Endothelial cell of umbilical vein (primary cell): ENCODE results near the gene BEX3. TPM values are rescaled to one million over a fixed set of nuclear protein-coding genes. Genes with fewer than 3 reads are reported as not detected.
"Not testable (repeated sequence)": the region's sequence is repeated elsewhere in the genome, so short reads cannot be mapped to it uniquely, and the experiment has no call there.

Experiments used
- BruUV-seq: library from RNA; stranded (reverse); fragments of 400-500 nt; replicated peaks from 2 replicates; lab custom pipeline; 2021; lab: Mats Ljungman, UMichigan
- CTCF ChIA-PET: fragments of 300-600, 350-600 bp; sonication (Branson Sonifier 250); formaldehyde crosslinking; loops from one replicate; lab custom pipeline; 2021; ENCODE audit warnings: antibody characterized with exemption, inconsistent platforms; lab: Charles Lee
- POLR2A ChIA-PET: fragments of 300-600, 350-600 bp; sonication (Branson Sonifier 250); formaldehyde crosslinking; loops from one replicate; lab custom pipeline; 2021; ENCODE audit warnings: antibody characterized with exemption, inconsistent platforms; lab: Charles Lee
- DNase-seq: peaks from one replicate; pipeline ENCODE4 v3.0.0-alpha.2; 2011; ENCODE audit warnings: low read depth, low spot score
- FAIRE-seq: peaks from 2 replicates; lab custom pipeline; 2011; peaks lifted over from hg19 to GRCh38; lab: Jason Lieb, UNC
- H2AFZ ChIP-seq: 2 replicates; pipeline ENCODE4 v1.6.0; 2012; ENCODE audit warnings: low read depth, low read length, control low read depth, inconsistent platforms
- H3K27ac ChIP-seq: 2 replicates; pipeline ENCODE4 v1.5.1; 2011; ENCODE audit warnings: low read depth, mild to moderate bottlenecking, control low read depth, low read length, moderate library complexity; ENCODE audit not compliant: insufficient read depth
- H3K27me3 ChIP-seq, 2 experiments: 2 replicates each; pipeline versions ENCODE4 v1.6.0 to v1.6.1; 2011; ENCODE audit warnings: low read length in 2 of 2, mixed read lengths in 1 of 2; ENCODE audit not compliant: control insufficient read depth in 2 of 2, insufficient read depth in 2 of 2
- H3K36me3 ChIP-seq, 2 experiments: 2 replicates in 1 of 2; 3 replicates in 1 of 2; pipeline ENCODE4 v1.5.1; 2011; ENCODE audit warnings: low read length in 2 of 2, mild to moderate bottlenecking in 1 of 2, moderate library complexity in 1 of 2; ENCODE audit not compliant: control insufficient read depth in 2 of 2, insufficient read depth in 2 of 2; ENCODE audit errors: extremely low read depth in 1 of 2
- H3K4me1 ChIP-seq: 3 replicates; pipeline ENCODE4 v1.5.1; 2011; ENCODE audit warnings: mild to moderate bottlenecking, low read length; ENCODE audit not compliant: control insufficient read depth, insufficient read depth; ENCODE audit errors: extremely low read depth
- H3K4me2 ChIP-seq: 2 replicates; pipeline ENCODE4 v1.6.1; 2011; ENCODE audit warnings: low read length, control low read depth, mixed read lengths; ENCODE audit not compliant: insufficient read depth
- H3K4me3 ChIP-seq, 3 experiments: fragments of 200-600 bp in 1 of 3; sonication (generic), shearing (Covaris generic) in 1 of 3; replicated peaks in 1 of 3; 2 replicates each; pipeline ENCODE4 v1.5.1; 2011 to 2016; ENCODE audit warnings: control low read depth in 3 of 3, low read length in 3 of 3, mild to moderate bottlenecking in 2 of 3, inconsistent platforms in 1 of 3, low read depth in 1 of 3, moderate library complexity in 1 of 3; ENCODE audit not compliant: insufficient read depth in 1 of 3
- H3K79me2 ChIP-seq: 2 replicates; pipeline ENCODE4 v1.6.0; 2012; ENCODE audit warnings: low read length, inconsistent platforms; ENCODE audit not compliant: control insufficient read depth, insufficient read depth
- H3K9ac ChIP-seq: replicated peaks from 2 replicates; pipeline ENCODE3; 2011; ENCODE audit warnings: low read length, control low read depth; ENCODE audit not compliant: insufficient read depth; ENCODE audit errors: extremely low read depth
- H3K9me1 ChIP-seq: replicated peaks from 3 replicates; pipeline ENCODE4 v1.6.0; 2011; ENCODE audit warnings: mild to moderate bottlenecking, low read length; ENCODE audit not compliant: control insufficient read depth, insufficient read depth; ENCODE audit errors: extremely low read depth
- H3K9me3 ChIP-seq: replicated peaks from 2 replicates; pipeline ENCODE4 v1.5.1; 2012; ENCODE audit warnings: low read length, inconsistent platforms; ENCODE audit not compliant: control insufficient read depth, insufficient read depth
- H4K20me1 ChIP-seq: replicated peaks from 2 replicates; pipeline ENCODE3; 2011; ENCODE audit warnings: mild to moderate bottlenecking, low read length; ENCODE audit not compliant: control insufficient read depth, insufficient read depth; ENCODE audit errors: extremely low read depth
- EZH2 ChIP-seq: IDR thresholded peaks from 2 replicates; pipeline ENCODE4 v1.6.1; 2012; ENCODE audit warnings: borderline replicate concordance, low read depth, mild to moderate bottlenecking, moderate library complexity, low read length, inconsistent platforms; ENCODE audit not compliant: severe bottlenecking
- FOS ChIP-seq: IDR thresholded peaks from 2 replicates; pipeline ENCODE4 v1.6.1; 2011; ENCODE audit warnings: mild to moderate bottlenecking, low read length, moderate library complexity, borderline replicate concordance; ENCODE audit not compliant: insufficient read depth
- GATA2 ChIP-seq: IDR thresholded peaks from 2 replicates; pipeline ENCODE4 v1.7.0; 2011; ENCODE audit warnings: low read depth, mild to moderate bottlenecking, moderate library complexity, mixed read lengths, low read length; ENCODE audit not compliant: insufficient read length, insufficient read depth
- JUN ChIP-seq: IDR thresholded peaks from 2 replicates; pipeline ENCODE4 v1.6.1; 2011; ENCODE audit warnings: borderline replicate concordance, low read depth; ENCODE audit not compliant: insufficient read length, insufficient read depth
- MYC ChIP-seq: IDR thresholded peaks from one replicate; pipeline ENCODE4 v1.6.1; 2011; ENCODE audit warnings: mild to moderate bottlenecking, low read depth, low read length
- POLR2A ChIP-seq: IDR thresholded peaks from 2 replicates; pipeline ENCODE4 v1.6.1; 2012; ENCODE audit warnings: low read depth, mild to moderate bottlenecking, control low read depth, low read length
- POLR2AphosphoS5 ChIP-seq: IDR thresholded peaks from 2 replicates; pipeline ENCODE4 v1.6.1; 2012; ENCODE audit warnings: low read depth, mild to moderate bottlenecking, control low read depth, low read length, moderate library complexity; ENCODE audit not compliant: insufficient read depth
- dilution Hi-C: fragments of 300-500 bp; cut with MboI; formaldehyde crosslinking; loops from one replicate; pipeline ENCODE4 v1.15.0; 2019; ENCODE audit warnings: low sequenced_read_pairs; ENCODE audit not compliant: extremely low pct_ligation_motif_present
- intact Hi-C: fragments of 100-400 bp; cut with micrococcal nuclease; formaldehyde crosslinking; loops from one replicate; pipeline ENCODE4 v1.10.0; 2022
- polyA plus RNA-seq, 4 experiments: library from polyadenylated mRNA; depleted of rRNA in 3 of 4; stranded (reverse) in 3 of 4; unstranded in 1 of 4; fragments of >200 nt; gene quantifications; 2 replicates each; pipeline versions ENCODE4 v1.2.1 to v1.2.3, GENCODE V29; 2011 to 2012; ENCODE audit warnings: missing spikeins in 1 of 4
- total RNA-seq: library from RNA; stranded (reverse); gene quantifications from 2 replicates; pipeline ENCODE4 v1.2.3, GENCODE V29; 2021
- TF ChIP-seq, protein P1 (sequence below), 2 donors: IDR thresholded peaks; 1 replicate in 1 of 2; 2 replicates in 1 of 2; pipeline ENCODE4 v1.5.1; 2011; ENCODE audit warnings: low read length in 2 of 2, mild to moderate bottlenecking in 2 of 2, moderate library complexity in 2 of 2, control low read depth in 1 of 2, inconsistent platforms in 1 of 2, low read depth in 1 of 2; ENCODE audit not compliant: insufficient read depth in 1 of 2; ENCODE audit errors: extremely low read depth in 1 of 2
- TF ChIP-seq, protein P2 (sequence below): IDR thresholded peaks from 2 replicates; pipeline ENCODE4 v1.6.1; 2011; ENCODE audit not compliant: insufficient read depth, insufficient read length

Gene BEX3
- total and polyA plus RNA-seq, 2 donors (not counting 3 experiments of a cell fraction or from before 2014, with no cell fraction given) = 227 to 332 TPM

DNA sequence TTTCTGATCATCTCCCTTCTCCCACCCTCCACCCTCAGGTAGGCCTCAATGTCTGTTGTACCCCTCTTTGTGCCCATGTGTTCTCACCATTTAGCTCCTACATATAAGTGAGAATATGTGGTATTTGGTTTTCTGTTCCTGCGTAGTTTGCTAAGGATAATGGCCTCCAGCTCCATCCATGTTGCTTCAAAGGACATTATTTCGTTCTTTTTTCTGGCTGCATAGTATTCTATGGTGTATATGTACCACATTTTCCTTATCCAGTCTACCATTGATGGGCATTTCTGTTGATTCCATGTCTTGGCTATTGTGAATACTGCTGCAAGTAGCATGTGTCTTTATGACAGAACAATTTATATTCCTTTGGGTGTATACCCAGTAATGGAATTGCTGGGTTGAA is 35.4 kb downstream of the BEX3 start:
- H3K79me2 ChIP-seq, H4K20me1 ChIP-seq, CTCF ChIA-PET, H3K4me3 ChIP-seq, H3K9me1 ChIP-seq, H3K36me3 ChIP-seq, H3K27ac ChIP-seq, POLR2A ChIA-PET, H3K9ac ChIP-seq, H3K27me3 ChIP-seq, BruUV-seq, intact Hi-C loops, DNase-seq, dilution Hi-C loops, H2AFZ ChIP-seq, FAIRE-seq, H3K4me2 ChIP-seq, H3K4me1 ChIP-seq, H3K9me3 ChIP-seq: not testable (repeated sequence)

DNA sequence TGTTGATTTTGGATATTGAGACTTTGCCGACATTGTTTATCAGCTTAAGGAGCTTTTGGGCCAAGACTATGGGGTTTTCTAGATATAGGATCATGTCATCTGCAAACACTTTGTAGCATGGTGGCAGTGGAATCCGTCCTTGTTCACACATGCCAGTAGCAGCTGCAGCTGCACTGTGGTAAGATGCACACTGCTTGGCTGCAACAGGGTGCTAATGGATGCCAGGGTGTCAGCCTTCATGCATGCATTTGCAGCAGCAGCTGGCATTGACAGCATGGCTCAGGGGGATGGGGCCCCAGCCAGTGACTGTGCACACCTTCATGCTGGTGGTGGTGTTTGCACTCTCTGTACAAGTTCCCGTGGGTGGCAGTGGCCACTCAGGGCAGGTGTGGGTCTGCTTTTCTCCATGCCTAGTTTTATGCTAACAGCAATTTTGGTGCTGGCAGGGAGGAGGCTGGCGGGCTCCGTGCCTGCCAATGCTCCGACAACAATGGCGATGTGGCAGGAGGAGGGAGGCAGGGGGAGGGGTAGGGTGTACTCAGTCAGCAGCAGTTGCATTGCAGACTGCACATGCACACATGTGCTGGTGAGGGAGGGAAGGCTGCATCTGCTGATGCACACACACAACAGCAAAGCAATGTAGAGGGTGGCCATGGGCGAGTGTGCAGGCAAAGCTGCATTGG is 37.5 kb downstream of the BEX3 start:
- H3K36me3 ChIP-seq = no peaks in the 10 kb centered on the region
- no peak for TF ChIP-seq GATA2
- TF ChIP-seq JUN = no peak
- TF ChIP-seq POLR2AphosphoS5 = no peak
- no peak for TF ChIP-seq MYC
- TF ChIP-seq, protein P1, sequence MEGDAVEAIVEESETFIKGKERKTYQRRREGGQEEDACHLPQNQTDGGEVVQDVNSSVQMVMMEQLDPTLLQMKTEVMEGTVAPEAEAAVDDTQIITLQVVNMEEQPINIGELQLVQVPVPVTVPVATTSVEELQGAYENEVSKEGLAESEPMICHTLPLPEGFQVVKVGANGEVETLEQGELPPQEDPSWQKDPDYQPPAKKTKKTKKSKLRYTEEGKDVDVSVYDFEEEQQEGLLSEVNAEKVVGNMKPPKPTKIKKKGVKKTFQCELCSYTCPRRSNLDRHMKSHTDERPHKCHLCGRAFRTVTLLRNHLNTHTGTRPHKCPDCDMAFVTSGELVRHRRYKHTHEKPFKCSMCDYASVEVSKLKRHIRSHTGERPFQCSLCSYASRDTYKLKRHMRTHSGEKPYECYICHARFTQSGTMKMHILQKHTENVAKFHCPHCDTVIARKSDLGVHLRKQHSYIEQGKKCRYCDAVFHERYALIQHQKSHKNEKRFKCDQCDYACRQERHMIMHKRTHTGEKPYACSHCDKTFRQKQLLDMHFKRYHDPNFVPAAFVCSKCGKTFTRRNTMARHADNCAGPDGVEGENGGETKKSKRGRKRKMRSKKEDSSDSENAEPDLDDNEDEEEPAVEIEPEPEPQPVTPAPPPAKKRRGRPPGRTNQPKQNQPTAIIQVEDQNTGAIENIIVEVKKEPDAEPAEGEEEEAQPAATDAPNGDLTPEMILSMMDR (IDR thresholded peaks at IDR 0.05; ENCODE audit: extremely low read depth in 1 of 2, insufficient read depth in 1 of 2, low read depth in 1 of 2, low read length in 2 of 2) = no peak
- TF ChIP-seq, protein P2, sequence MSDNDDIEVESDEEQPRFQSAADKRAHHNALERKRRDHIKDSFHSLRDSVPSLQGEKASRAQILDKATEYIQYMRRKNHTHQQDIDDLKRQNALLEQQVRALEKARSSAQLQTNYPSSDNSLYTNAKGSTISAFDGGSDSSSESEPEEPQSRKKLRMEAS = no peak
- no peak for TF ChIP-seq FOS
- TF ChIP-seq POLR2A = no peak
- no peak for TF ChIP-seq EZH2
- peaks cover 2% of the 10 kb centered on the region for H3K4me1 ChIP-seq
- DNase-seq (no peak), FAIRE-seq (no peak)
- H3K4me3 ChIP-seq = no peak overlapping the region
- no peak overlapping the region for H3K4me2 ChIP-seq
- no peaks in the 10 kb centered on the region for H3K27me3 ChIP-seq
- H3K9me3 ChIP-seq = no peaks in the 10 kb centered on the region
- dilution Hi-C loops (no loop called here), intact Hi-C loops (no loop called here)
- no TSS peak for BruUV-seq
- H2AFZ ChIP-seq = no peak overlapping the region
- H3K79me2 ChIP-seq = no peaks in the 10 kb centered on the region
- no peak overlapping the region for H3K27ac ChIP-seq
- ChIA-PET CTCF (no interaction called here), POLR2A (no interaction called here)
- H3K9me1 ChIP-seq = no peaks in the 10 kb centered on the region
- no peak overlapping the region for H3K9ac ChIP-seq
- H4K20me1 ChIP-seq = no peaks in the 10 kb centered on the region
